H9 (cell line): Measurements from ENCODE around the gene RNF41. TPM values are rescaled to one million over a fixed set of nuclear protein-coding genes. Genes with fewer than 3 reads are reported as not detected.

Experiments used
- DNase-seq: peaks from one replicate; pipeline ENCODE4 v3.0.0-alpha.2; 2017
- H2AFZ ChIP-seq: one replicate; pipeline ENCODE4 v1.6.1; 2013; ENCODE audit warnings: mild to moderate bottlenecking, low read length, control low read depth, moderate library complexity
- H2AK5ac ChIP-seq: 2 replicates; pipeline ENCODE4 v1.6.1; 2013; ENCODE audit warnings: low read length, control low read depth, mixed read lengths; ENCODE audit not compliant: insufficient read length
- H2BK120ac ChIP-seq: one replicate; pipeline ENCODE4 v1.6.1; 2013; ENCODE audit warnings: low read depth, mild to moderate bottlenecking, low read length, control low read depth, inconsistent platforms; ENCODE audit not compliant: poor library complexity, severe bottlenecking
- H2BK12ac ChIP-seq: 2 replicates; pipeline ENCODE4 v1.6.1; 2013; ENCODE audit warnings: low read length, control low read depth, mixed read lengths, low read depth; ENCODE audit not compliant: insufficient read length
- H2BK15ac ChIP-seq: 2 replicates; pipeline ENCODE4 v1.6.1; 2013; ENCODE audit warnings: low read depth, low read length, control low read depth
- H2BK20ac ChIP-seq: one replicate; pipeline ENCODE4 v1.6.1; 2013; ENCODE audit warnings: low read depth, mild to moderate bottlenecking, low read length, control low read depth, inconsistent platforms; ENCODE audit not compliant: poor library complexity, severe bottlenecking
- H2BK5ac ChIP-seq: 2 replicates; pipeline ENCODE4 v1.6.1; 2013; ENCODE audit warnings: low read length, control low read depth, mixed read lengths; ENCODE audit not compliant: insufficient read length
- H3K14ac ChIP-seq: 2 replicates; pipeline ENCODE4 v1.6.1; 2013; ENCODE audit warnings: low read length, control low read depth; ENCODE audit not compliant: insufficient read depth
- H3K18ac ChIP-seq: 2 replicates; pipeline ENCODE4 v1.6.1; 2013; ENCODE audit warnings: low read depth, mild to moderate bottlenecking, mixed read lengths, low read length, control low read depth; ENCODE audit not compliant: insufficient read length
- H3K23ac ChIP-seq: 2 replicates; pipeline ENCODE4 v1.6.1; 2013; ENCODE audit warnings: low read length, control low read depth, mixed read lengths, low read depth; ENCODE audit not compliant: insufficient read length
- H3K23me2 ChIP-seq: 2 replicates; pipeline ENCODE4 v1.6.1; 2013; ENCODE audit warnings: low read depth, mild to moderate bottlenecking, mixed read lengths, low read length, control low read depth; ENCODE audit not compliant: insufficient read length, poor library complexity, severe bottlenecking
- H3K27ac ChIP-seq: 2 replicates; pipeline ENCODE4 v1.5.1; 2013; ENCODE audit warnings: low read length, control low read depth, mixed read lengths, low read depth; ENCODE audit not compliant: insufficient read length
- H3K27me3 ChIP-seq: 2 replicates; pipeline ENCODE4 v1.6.1; 2013; ENCODE audit warnings: low read length, control low read depth, inconsistent platforms; ENCODE audit not compliant: insufficient read depth
- H3K4ac ChIP-seq: 2 replicates; pipeline ENCODE4 v1.6.1; 2013; ENCODE audit warnings: low read depth, mild to moderate bottlenecking, control low read depth, inconsistent platforms, low read length, moderate library complexity
- H3K4me1 ChIP-seq: 2 replicates; pipeline ENCODE4 v1.6.1; 2013; ENCODE audit warnings: low read length, control low read depth, inconsistent platforms; ENCODE audit not compliant: insufficient read depth
- H3K4me2 ChIP-seq: 2 replicates; pipeline ENCODE4 v1.6.1; 2013; ENCODE audit warnings: low read length, control low read depth, mixed read lengths; ENCODE audit not compliant: insufficient read length, insufficient read depth
- H3K56ac ChIP-seq: 2 replicates; pipeline ENCODE4 v1.6.1; 2013; ENCODE audit warnings: low read depth, mild to moderate bottlenecking, mixed read lengths, low read length, control low read depth; ENCODE audit not compliant: insufficient read length
- H3K79me1 ChIP-seq: 2 replicates; pipeline ENCODE4 v1.6.1; 2013; ENCODE audit warnings: low read depth, mild to moderate bottlenecking, moderate library complexity, low read length, control low read depth, inconsistent platforms; ENCODE audit not compliant: insufficient read depth, poor library complexity, severe bottlenecking
- H3K79me2 ChIP-seq: 2 replicates; pipeline ENCODE4 v1.6.1; 2013; ENCODE audit warnings: low read length, control low read depth, inconsistent platforms; ENCODE audit not compliant: insufficient read depth
- H3K9ac ChIP-seq: 2 replicates; pipeline ENCODE4 v1.6.1; 2013; ENCODE audit warnings: low read length, control low read depth, mixed read lengths; ENCODE audit not compliant: insufficient read length; ENCODE audit errors: extremely low read depth
- H3K9me3 ChIP-seq: one replicate; pipeline ENCODE4 v1.6.1; 2013; ENCODE audit warnings: low read depth, low read length, inconsistent platforms; ENCODE audit not compliant: control insufficient read depth
- H3T11ph ChIP-seq: one replicate; pipeline ENCODE4 v1.6.1; 2013; ENCODE audit warnings: mild to moderate bottlenecking, low read length, control low read depth, inconsistent platforms
- H4K20me1 ChIP-seq: one replicate; pipeline ENCODE4 v1.6.1; 2013; ENCODE audit not compliant: control insufficient read depth, insufficient read length, insufficient read depth
- H4K5ac ChIP-seq: 2 replicates; pipeline ENCODE4 v1.6.1; 2013; ENCODE audit warnings: low read depth, mild to moderate bottlenecking, mixed read lengths, low read length, control low read depth; ENCODE audit not compliant: insufficient read length
- H4K8ac ChIP-seq: replicated peaks from 2 replicates; pipeline ENCODE4 v1.6.1; 2013; ENCODE audit warnings: low read length, control low read depth, mixed read lengths, low read depth; ENCODE audit not compliant: insufficient read length
- H4K91ac ChIP-seq: 2 replicates; pipeline ENCODE4 v1.6.1; 2013; ENCODE audit warnings: low read depth, mild to moderate bottlenecking, moderate library complexity, mixed read lengths, low read length, control low read depth; ENCODE audit not compliant: insufficient read length
- H3K27ac Mint-ChIP-seq, 3 experiments: 2 replicates in 2 of 3; 3 replicates in 1 of 3; pipeline ENCODE4 v1.8.0; 2020 to 2021; ENCODE audit warnings: mixed read lengths in 3 of 3, mild to moderate bottlenecking in 1 of 3, moderate library complexity in 1 of 3
- H3K27me3 Mint-ChIP-seq: 2 replicates; pipeline ENCODE4 v1.8.0; 2021; ENCODE audit warnings: low read depth, mild to moderate bottlenecking, moderate library complexity, mixed read lengths
- H3K36me3 Mint-ChIP-seq, 3 experiments: 2 replicates in 2 of 3; 3 replicates in 1 of 3; pipeline ENCODE4 v1.8.0; 2020 to 2021; ENCODE audit warnings: low read depth in 3 of 3, mixed read lengths in 3 of 3; ENCODE audit not compliant: insufficient read depth in 1 of 3
- H3K4me1 Mint-ChIP-seq, 2 experiments: 2 replicates each; pipeline ENCODE4 v1.8.0; 2020; ENCODE audit warnings: mixed read lengths in 2 of 2
- H3K4me3 Mint-ChIP-seq, 2 experiments: 2 replicates in 1 of 2; 3 replicates in 1 of 2; pipeline ENCODE4 v1.8.0; 2020 to 2021; ENCODE audit warnings: mild to moderate bottlenecking in 2 of 2, mixed read lengths in 2 of 2, moderate library complexity in 1 of 2
- H3K9me3 Mint-ChIP-seq, 2 experiments: 2 replicates in 1 of 2; 3 replicates in 1 of 2; pipeline ENCODE4 v1.8.0; 2020; ENCODE audit warnings: mild to moderate bottlenecking in 2 of 2, mixed read lengths in 2 of 2, moderate library complexity in 1 of 2
- WGBS: extraction: QIAGEN DNeasy Blood & Tissue Kit; methylation state at CpG from one replicate; pipeline ENCODE4 v1.1.7; 2013; ENCODE audit warnings: missing lambda C conversion rate, low lambda C conversion rate, mixed read lengths; ENCODE audit not compliant: insufficient read length; ENCODE audit errors: extremely low coverage; 5-methylcytosine and 5-hydroxymethylcytosine counted together
- total RNA-seq: library from RNA; stranded (reverse); gene quantifications from 2 replicates; pipeline ENCODE4 v1.2.1, GENCODE V29; 2021
- TF ChIP-seq, protein P1 (sequence below): fragments of 200-600 bp; sonication (generic); conservative IDR thresholded peaks from 3 replicates; pipeline ENCODE4 v1.8.0; 2021; ENCODE audit warnings: antibody characterized with exemption, mild to moderate bottlenecking

The RNF41 gene
- total RNA-seq, 1 experiment from 2014 or later = 60.8 TPM

DNA sequence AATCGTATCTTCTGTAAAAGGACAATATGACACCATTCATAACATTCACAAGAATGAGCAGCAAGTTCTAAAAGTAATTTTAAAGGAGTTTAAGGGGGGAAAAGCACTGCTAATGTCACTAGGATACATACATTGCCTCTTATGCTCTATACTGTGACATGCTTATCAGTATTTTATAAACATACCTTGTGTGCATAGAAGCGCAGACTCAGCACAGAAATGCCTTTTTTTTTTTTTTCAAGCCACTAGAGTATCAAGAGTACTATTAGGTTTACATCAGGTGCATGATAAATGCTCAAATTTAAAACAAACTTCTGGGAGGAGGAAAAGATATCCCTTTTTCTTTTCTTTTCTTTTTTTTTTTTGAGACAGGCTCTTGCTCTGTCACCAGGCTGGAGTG lies 18.9 kb downstream of the RNF41 start:
- no peaks in the 10 kb centered on the region for H3K79me1 ChIP-seq
- H3K27me3 ChIP-seq = no peaks in the 10 kb centered on the region
- no peak overlapping the region for H2BK5ac ChIP-seq
- H2BK15ac ChIP-seq = no peak overlapping the region
- H3K4me2 ChIP-seq = no peak overlapping the region
- no peak overlapping the region for H2BK120ac ChIP-seq
- Mint-ChIP-seq H3K9me3 (no peaks in the 10 kb centered on the region), H3K27ac (no peak overlapping the region), H3K4me3 (no peak overlapping the region), H3K4me1 (peaks cover 5 to 10% of the 10 kb centered on the region in 2 experiments), H3K36me3 (peaks cover 17 to 40% (median 29%) of the 10 kb centered on the region in 3 experiments; a peak in 6 of 7 replicates), H3K27me3 (no peaks in the 10 kb centered on the region)
- no peak overlapping the region for H3K27ac ChIP-seq
- H3K23me2 ChIP-seq = no peaks in the 10 kb centered on the region
- no peaks in the 10 kb centered on the region for H3K79me2 ChIP-seq
- no peak overlapping the region for H3T11ph ChIP-seq
- no peaks in the 10 kb centered on the region for H3K4me1 ChIP-seq
- H3K9ac ChIP-seq = no peak overlapping the region
- no peak overlapping the region for H3K18ac ChIP-seq
- H2BK20ac ChIP-seq = no peak overlapping the region
- no peak overlapping the region for H3K23ac ChIP-seq
- no peak overlapping the region for H4K8ac ChIP-seq
- H4K5ac ChIP-seq = no peak overlapping the region
- no CpG with 5 or more reads among the region's 2 CpGs for WGBS
- no peak overlapping the region for H2BK12ac ChIP-seq
- H3K56ac ChIP-seq = no peak overlapping the region
- DNase-seq = no peak
- no peaks in the 10 kb centered on the region for H4K20me1 ChIP-seq
- no peak overlapping the region for H3K14ac ChIP-seq
- H4K91ac ChIP-seq = no peak overlapping the region
- no peaks in the 10 kb centered on the region for H3K9me3 ChIP-seq
- no peak overlapping the region for H2AK5ac ChIP-seq
- TF ChIP-seq, protein P1, sequence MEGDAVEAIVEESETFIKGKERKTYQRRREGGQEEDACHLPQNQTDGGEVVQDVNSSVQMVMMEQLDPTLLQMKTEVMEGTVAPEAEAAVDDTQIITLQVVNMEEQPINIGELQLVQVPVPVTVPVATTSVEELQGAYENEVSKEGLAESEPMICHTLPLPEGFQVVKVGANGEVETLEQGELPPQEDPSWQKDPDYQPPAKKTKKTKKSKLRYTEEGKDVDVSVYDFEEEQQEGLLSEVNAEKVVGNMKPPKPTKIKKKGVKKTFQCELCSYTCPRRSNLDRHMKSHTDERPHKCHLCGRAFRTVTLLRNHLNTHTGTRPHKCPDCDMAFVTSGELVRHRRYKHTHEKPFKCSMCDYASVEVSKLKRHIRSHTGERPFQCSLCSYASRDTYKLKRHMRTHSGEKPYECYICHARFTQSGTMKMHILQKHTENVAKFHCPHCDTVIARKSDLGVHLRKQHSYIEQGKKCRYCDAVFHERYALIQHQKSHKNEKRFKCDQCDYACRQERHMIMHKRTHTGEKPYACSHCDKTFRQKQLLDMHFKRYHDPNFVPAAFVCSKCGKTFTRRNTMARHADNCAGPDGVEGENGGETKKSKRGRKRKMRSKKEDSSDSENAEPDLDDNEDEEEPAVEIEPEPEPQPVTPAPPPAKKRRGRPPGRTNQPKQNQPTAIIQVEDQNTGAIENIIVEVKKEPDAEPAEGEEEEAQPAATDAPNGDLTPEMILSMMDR = no peak
- no peak overlapping the region for H3K4ac ChIP-seq
- H2AFZ ChIP-seq = no peak overlapping the region
